NCI-H1436 treated with DMSO at 0.1 percent for 48 hours (cell line): ENCODE data around the gene SLC6A5.

Source experiments
- DNase-seq: peaks from one replicate; lab custom pipeline; 2025; lab: John Stamatoyannopoulos, UW

The SLC6A5 gene

DNA sequence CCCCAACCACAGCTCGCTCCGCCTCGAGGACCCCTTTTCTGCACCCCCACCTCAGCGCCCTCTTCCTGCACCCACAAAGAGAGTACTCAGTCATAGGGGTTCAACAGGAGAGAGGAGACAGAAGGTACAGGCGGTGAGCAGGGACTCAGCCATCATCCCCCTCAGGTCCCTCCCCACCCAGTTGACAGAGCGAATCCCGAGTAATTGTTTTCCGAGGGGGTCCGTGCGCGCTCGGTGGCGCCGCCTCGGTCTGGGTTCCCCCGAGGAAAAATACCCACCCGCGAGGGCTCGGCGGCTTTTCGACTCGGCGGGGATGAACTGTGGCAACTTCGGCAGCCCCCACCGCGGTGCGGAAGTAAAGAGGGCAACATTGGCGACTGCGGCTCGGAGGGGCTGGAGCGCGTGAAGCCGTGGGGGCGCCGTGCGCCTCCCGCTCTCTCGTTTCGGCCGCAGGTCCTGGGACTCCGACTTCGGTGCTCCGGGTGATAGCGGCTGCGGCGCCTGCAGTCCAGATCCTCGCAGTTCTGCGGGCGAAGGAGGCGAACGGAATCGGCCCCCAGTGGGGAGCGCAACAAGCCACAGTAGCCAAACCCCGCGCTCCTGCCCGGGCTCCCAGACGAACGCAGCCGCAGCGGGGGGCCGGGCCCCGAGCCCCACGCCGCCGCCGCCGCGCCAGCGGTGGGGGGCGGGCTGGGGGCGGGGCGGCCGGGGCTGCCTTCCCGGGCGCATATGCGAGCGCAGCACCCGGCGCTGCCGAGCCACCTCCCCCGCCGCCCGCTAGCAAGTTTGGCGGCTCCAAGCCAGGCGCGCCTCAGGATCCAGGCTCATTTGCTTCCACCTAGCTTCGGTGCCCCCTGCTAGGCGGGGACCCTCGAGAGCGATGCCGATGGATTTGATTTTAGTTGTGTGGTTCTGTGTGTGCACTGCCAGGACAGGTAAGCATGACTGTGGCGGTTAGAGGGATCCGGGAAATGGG is 69.7 kb downstream of the SLC6A5 start, which contains the start of gene NELL1:
TSS of gene NELL1 (plus strand) at position 743 of the 976 bp plus-strand sequence.
- no peak for DNase-seq

DNA sequence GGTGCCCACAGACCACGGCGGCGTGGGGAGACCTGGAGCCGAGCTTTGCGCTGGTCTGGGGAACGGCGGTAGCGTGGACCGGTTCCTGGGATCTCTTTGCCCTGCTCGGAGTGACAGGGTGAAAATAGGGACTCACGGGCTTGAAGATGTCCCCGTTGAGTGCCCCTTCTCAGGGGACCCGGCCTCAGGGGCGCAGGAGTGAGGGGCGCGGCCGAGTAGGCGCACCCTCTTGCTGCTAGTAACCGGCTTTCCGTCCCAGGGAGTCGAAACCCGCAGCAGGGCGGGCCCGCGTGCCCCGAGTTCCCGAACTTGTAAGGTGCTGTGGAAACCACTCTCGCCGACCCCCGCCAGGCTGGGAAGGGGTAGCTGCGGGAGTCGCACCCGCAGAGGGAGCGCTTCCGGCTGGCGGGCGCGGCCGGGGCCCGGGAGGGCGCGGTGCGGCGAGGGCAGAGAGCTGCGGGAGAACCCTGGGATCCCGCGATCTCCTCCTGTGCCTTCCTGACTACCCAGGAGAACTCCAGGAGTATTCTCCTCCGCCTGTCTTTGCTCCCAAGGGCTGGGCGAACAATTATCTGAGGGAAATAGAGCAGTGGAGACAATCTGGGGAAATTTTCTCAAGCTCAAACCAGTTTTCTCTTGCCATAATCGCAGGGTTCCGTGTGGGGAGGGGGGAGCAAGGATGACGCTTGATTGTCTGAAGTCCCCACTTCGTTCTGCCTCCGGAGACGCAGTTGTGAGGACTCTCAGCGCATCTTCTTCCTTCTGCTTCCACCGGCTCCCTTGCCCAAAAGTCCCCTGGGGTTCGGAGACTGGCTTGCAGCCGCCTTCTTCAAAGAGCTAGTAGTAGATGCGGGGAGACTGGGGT is 70.6 kb downstream of the SLC6A5 start:
- DNase-seq: no peak

DNA sequence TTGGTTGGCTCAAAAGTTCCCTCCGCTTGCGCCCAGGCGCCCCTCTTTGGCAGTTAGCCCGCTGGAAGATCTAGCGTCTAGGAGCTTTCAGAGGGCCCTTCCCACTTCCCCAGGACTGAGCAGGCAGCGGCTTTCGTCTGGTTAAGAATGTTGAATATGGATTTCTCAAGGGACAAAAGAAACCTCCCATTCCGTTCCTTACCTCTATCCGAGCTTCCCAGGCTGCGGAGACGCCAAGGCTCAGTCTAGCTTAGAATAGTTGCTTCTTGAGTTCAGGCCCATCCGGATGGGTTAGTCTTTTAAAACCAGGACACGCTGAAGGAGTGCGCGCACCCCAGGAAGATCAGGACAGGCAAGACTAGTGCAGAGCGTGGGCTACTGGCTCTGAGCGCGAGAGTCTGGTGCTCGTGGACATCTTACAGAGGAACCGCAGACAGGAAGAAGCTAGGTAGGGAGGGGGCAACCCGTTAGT is 71.6 kb downstream of the SLC6A5 start:
- DNase-seq: no peak

DNA sequence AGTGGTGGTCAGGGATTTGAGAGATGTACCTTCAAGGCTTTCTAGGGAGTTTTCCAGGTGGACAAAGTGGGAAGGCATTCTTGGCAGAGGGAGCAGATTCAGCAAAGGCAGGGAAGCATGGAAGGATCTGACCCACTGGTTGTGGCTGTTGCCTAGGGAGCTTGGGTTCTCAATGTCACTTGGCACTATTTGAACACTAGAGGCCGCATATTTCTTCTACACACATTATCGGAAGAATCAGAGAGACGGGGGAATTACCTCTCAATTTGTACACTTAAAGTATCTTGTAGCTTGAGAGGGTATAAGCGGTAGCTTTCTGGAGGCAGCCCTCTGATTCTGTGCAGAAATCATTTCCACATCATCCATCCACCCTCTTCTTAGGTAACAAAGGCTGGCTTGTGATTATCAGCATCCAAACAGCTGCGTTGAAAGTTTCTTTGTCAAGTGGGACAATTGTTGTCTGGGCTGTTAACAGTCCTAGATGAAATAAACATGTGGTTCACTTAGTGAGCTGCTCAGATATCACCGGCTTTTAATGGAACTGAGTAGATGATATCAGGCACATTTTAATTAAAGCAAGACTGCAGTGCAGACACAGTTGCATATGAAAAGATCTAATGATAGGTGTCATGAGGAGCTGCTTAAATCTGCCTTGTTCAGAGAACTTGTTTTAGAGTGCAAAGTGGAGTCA is 72.6 kb downstream of the SLC6A5 start:
- no peak for DNase-seq

DNA sequence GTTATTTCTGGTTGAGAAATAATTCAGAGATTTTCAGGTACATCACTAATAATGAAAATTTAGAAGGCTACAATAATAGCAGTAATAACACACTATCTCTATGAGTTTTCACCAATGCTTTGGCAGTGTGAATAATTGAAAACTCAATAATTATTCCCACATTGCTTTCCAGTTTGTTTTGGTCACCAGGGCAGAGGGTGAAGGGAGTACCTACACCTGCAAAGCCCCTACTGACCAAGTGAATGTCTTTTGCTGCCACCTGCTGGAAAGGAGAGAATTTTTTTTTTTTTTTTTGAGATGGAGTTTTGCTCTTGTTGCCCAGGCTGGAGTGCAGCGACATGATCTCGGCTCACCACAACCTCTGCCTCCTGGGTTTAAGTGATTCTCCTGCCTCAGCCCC is 73.2 kb downstream of the SLC6A5 start:
- no peak for DNase-seq

DNA sequence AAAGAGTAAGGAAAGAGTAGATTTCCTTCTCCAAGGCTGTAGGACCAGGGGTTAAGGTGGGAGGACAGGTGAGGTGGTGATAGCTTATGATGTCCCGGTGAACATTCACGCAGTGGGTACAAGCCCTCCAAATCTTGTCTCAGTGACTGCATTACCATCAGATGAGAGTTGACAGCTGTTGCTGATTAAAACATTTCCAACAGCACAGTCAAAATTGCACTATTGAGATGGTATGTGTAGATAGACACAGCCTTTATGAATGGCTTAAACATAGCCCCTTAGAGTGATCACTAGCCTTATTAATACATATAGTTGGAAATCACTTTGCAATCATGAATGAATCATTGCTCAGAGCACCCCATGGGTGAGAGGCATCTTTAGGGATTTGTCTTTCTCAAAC is 77.2 kb downstream of the SLC6A5 start:
- DNase-seq: no peak

DNA sequence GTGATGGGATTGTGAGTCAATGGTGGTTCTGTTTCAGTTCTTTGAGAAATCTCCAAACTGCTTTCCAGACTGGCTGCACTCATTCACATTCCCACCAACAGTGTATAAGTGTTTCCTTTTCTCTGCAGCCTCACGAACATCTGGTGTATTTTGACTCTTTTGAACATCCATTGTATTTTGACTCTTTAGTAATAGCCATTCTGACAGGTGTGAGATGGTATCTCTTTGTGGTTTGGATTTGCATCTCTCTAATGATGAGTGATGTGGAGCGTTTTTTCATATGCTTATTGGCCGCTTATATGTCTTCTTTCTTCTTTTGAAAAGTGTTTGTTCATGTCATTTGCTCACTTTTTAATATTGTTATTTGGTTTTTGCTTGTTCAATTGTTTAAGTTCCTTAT is 89.4 kb downstream of the SLC6A5 start:
- DNase-seq: no peak

DNA sequence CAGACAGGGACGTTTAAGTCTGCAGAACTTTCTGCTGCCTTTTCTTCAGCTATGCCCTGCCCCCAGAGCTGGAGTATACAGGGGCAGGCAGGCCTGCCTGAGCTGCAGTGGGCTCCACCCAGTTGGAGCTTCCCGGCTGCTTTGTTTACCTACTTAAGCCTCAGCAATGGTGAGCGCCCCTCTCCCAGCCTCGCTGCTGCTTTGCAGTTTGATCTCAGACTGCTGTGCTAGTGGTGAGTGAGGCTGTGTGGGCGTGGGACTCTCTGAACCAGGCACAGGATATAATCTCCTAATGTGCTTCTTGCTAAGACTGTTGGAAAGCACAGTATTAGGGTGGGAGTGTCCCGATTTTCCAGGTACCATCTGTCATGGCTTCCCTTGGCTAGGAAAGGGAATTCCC is 108.5 kb downstream of the SLC6A5 start:
- no peak for DNase-seq
